ENCODE results near the gene NAP1L5. TPM values are rescaled to one million over a fixed set of nuclear protein-coding genes. Genes with fewer than 3 reads are reported as not detected.

The NAP1L5 gene
- total and polyA plus RNA-seq, 2 of the 13 experiments (the other 11 are each of a cell fraction or from before 2014, with no cell fraction given) = 1.3 to 1.6 TPM

DNA sequence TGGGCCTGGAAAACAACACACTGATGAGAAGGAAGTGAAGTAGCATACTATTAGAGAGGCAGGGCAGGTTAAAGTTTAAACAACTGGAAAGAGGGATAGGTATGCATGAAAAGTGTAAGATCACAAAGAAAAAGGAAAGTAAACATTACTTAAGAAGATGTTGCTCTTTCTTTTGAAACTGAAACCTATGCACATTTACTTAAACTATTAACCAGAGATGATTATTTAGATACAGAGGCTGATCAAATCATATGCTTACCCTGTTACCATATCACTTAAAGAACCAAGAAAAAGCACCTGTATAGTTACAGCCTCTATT lies 37.8 kb downstream of the NAP1L5 start (continued):
- TF ChIP-seq, protein P1, sequence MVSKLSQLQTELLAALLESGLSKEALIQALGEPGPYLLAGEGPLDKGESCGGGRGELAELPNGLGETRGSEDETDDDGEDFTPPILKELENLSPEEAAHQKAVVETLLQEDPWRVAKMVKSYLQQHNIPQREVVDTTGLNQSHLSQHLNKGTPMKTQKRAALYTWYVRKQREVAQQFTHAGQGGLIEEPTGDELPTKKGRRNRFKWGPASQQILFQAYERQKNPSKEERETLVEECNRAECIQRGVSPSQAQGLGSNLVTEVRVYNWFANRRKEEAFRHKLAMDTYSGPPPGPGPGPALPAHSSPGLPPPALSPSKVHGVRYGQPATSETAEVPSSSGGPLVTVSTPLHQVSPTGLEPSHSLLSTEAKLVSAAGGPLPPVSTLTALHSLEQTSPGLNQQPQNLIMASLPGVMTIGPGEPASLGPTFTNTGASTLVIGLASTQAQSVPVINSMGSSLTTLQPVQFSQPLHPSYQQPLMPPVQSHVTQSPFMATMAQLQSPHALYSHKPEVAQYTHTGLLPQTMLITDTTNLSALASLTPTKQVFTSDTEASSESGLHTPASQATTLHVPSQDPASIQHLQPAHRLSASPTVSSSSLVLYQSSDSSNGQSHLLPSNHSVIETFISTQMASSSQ (IDR thresholded peaks at IDR 0.05; ENCODE audit: low read depth) = peak; percentile 59
- TF ChIP-seq, protein P1 (CRISPR knock-in tag; IDR thresholded peaks at IDR 0.05; ENCODE audit: borderline replicate concordance) = peak; percentile 15; the same call in 1 of the 2 replicates
- TF ChIP-seq NFYB (CRISPR knock-in tag; IDR thresholded peaks at IDR 0.05) (no peak), KDM1A (CRISPR knock-in tag; IDR thresholded peaks at IDR 0.05) (no peak), TSC22D2 (CRISPR knock-in tag; IDR thresholded peaks at IDR 0.05; ENCODE audit: borderline replicate concordance) (no peak), ZNF562 (CRISPR knock-in tag; IDR thresholded peaks at IDR 0.05; ENCODE audit: borderline replicate concordance) (no peak), MIXL1 (CRISPR knock-in tag; IDR thresholded peaks at IDR 0.05) (0 out of 2 replicates have a peak, but pooled peaks have one; percentile 10), CBX5 (CRISPR knock-in tag; IDR thresholded peaks at IDR 0.05; ENCODE audit: borderline replicate concordance) (no peak), NFKBIZ (CRISPR knock-in tag; IDR thresholded peaks at IDR 0.05) (no peak), MBNL3 (CRISPR knock-in tag; conservative IDR thresholded peaks at IDR 0.05) (no peak), EHMT2 (IDR thresholded peaks at IDR 0.05; ENCODE audit: borderline replicate concordance, low read depth, low read length) (no peak), ZNF30 (CRISPR knock-in tag; IDR thresholded peaks at IDR 0.05) (no peak), SKI (IDR thresholded peaks at IDR 0.05; ENCODE audit: partially characterized antibody) (no peak), ZNF367 (CRISPR knock-in tag; IDR thresholded peaks at IDR 0.05; ENCODE audit: borderline replicate concordance) (no peak), BATF2 (CRISPR knock-in tag; IDR thresholded peaks at IDR 0.05) (no peak), NPAS2 (CRISPR knock-in tag; IDR thresholded peaks at IDR 0.05; ENCODE audit: borderline replicate concordance) (no peak), FOXO4 (CRISPR knock-in tag; conservative IDR thresholded peaks at IDR 0.05) (no peak)
- TF ChIP-seq, protein P2, sequence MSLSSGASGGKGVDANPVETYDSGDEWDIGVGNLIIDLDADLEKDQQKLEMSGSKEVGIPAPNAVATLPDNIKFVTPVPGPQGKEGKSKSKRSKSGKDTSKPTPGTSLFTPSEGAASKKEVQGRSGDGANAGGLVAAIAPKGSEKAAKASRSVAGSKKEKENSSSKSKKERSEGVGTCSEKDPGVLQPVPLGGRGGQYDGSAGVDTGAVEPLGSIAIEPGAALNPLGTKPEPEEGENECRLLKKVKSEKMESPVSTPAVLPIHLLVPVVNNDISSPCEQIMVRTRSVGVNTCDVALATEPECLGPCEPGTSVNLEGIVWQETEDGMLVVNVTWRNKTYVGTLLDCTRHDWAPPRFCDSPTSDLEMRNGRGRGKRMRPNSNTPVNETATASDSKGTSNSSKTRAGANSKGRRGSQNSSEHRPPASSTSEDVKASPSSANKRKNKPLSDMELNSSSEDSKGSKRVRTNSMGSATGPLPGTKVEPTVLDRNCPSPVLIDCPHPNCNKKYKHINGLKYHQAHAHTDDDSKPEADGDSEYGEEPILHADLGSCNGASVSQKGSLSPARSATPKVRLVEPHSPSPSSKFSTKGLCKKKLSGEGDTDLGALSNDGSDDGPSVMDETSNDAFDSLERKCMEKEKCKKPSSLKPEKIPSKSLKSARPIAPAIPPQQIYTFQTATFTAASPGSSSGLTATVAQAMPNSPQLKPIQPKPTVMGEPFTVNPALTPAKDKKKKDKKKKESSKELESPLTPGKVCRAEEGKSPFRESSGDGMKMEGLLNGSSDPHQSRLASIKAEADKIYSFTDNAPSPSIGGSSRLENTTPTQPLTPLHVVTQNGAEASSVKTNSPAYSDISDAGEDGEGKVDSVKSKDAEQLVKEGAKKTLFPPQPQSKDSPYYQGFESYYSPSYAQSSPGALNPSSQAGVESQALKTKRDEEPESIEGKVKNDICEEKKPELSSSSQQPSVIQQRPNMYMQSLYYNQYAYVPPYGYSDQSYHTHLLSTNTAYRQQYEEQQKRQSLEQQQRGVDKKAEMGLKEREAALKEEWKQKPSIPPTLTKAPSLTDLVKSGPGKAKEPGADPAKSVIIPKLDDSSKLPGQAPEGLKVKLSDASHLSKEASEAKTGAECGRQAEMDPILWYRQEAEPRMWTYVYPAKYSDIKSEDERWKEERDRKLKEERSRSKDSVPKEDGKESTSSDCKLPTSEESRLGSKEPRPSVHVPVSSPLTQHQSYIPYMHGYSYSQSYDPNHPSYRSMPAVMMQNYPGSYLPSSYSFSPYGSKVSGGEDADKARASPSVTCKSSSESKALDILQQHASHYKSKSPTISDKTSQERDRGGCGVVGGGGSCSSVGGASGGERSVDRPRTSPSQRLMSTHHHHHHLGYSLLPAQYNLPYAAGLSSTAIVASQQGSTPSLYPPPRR (CRISPR knock-in tag; IDR thresholded peaks at IDR 0.05; ENCODE audit: borderline replicate concordance) = no peak
- TF ChIP-seq, protein P3, sequence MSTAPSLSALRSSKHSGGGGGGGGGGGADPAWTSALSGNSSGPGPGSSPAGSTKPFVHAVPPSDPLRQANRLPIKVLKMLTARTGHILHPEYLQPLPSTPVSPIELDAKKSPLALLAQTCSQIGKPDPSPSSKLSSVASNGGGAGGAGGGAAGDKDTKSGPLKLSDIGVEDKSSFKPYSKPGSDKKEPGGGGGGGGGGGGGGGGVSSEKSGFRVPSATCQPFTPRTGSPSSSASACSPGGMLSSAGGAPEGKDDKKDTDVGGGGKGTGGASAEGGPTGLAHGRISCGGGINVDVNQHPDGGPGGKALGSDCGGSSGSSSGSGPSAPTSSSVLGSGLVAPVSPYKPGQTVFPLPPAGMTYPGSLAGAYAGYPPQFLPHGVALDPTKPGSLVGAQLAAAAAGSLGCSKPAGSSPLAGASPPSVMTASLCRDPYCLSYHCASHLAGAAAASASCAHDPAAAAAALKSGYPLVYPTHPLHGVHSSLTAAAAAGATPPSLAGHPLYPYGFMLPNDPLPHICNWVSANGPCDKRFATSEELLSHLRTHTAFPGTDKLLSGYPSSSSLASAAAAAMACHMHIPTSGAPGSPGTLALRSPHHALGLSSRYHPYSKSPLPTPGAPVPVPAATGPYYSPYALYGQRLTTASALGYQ (CRISPR knock-in tag; IDR thresholded peaks at IDR 0.05) = no peak

Data from HepG2 (cell line).